B cell (primary cell): ENCODE data around the gene CHD2. TPM values are rescaled to one million over a fixed set of nuclear protein-coding genes. Genes with fewer than 3 reads are reported as not detected.
A peak's percentile ranks its signal among the peaks of the same experiment; 100 is the strongest.

Experiments used
- ATAC-seq: fragments of 200-7000 bp; cut with Tn5 transposase; one replicate; pipeline ENCODE4 v1.10.0; 2021; ENCODE audit warnings: low read depth, mild to moderate bottlenecking, moderate number of reproducible peaks, moderate library complexity
- CTCF ChIA-PET: fragments of 350-600 bp; sonication (Branson Sonifier 250); formaldehyde crosslinking; loops from one replicate; lab custom pipeline; 2021; ENCODE audit warnings: antibody characterized with exemption, inconsistent platforms; lab: Charles Lee
- POLR2A ChIA-PET: fragments of 350-600 bp; sonication (Branson Sonifier 250); formaldehyde crosslinking; loops from one replicate; lab custom pipeline; 2021; ENCODE audit warnings: antibody characterized with exemption; lab: Charles Lee
- DNase-seq: peaks from one replicate; pipeline ENCODE4 v3.0.0; 2013
- H2AFZ ChIP-seq: 2 replicates; pipeline ENCODE4 v1.6.1; 2012; ENCODE audit warnings: mild to moderate bottlenecking, low read depth, low read length; ENCODE audit not compliant: insufficient read depth, poor library complexity, severe bottlenecking
- H3K27ac ChIP-seq, 2 donors: 1 replicate in 1 of 2; 2 replicates in 1 of 2; pipeline ENCODE4 v1.5.1; 2012 to 2013; ENCODE audit warnings: low read length in 2 of 2, mild to moderate bottlenecking in 2 of 2, moderate library complexity in 1 of 2
- H3K27me3 ChIP-seq, 4 experiments: fragments of 200-600 bp in 1 of 4; sonication (generic) in 1 of 4; replicated peaks in 1 of 4; 1 replicate in 2 of 4; 2 replicates in 2 of 4; pipeline versions ENCODE4 v1.6.1 to v1.7.0; 2013 to 2016; ENCODE audit warnings: low read length in 3 of 4, mild to moderate bottlenecking in 2 of 4, mixed read lengths in 1 of 4, moderate library complexity in 1 of 4; ENCODE audit not compliant: insufficient read depth in 4 of 4, control insufficient read depth in 3 of 4; ENCODE audit errors: control extremely low read depth in 1 of 4
- H3K36me3 ChIP-seq, 2 experiments: replicated peaks in 1 of 2; 1 replicate in 1 of 2; 2 replicates in 1 of 2; pipeline versions ENCODE4 v1.6.1 to v1.7.1; 2013; ENCODE audit warnings: low read length in 1 of 2; ENCODE audit not compliant: insufficient read depth in 2 of 2, control insufficient read depth in 1 of 2; ENCODE audit errors: control extremely low read depth in 1 of 2, extremely low read depth in 1 of 2
- H3K4me1 ChIP-seq, 2 donors: fragments of 200-600 bp in 1 of 2; sonication (generic) in 1 of 2; 1 replicate in 1 of 2; 2 replicates in 1 of 2; pipeline versions ENCODE4 v1.5.1 to v1.6.1; 2013 to 2017; ENCODE audit warnings: low read length in 2 of 2; ENCODE audit not compliant: control insufficient read depth in 2 of 2, insufficient read depth in 2 of 2
- H3K4me2 ChIP-seq: replicated peaks from 2 replicates; pipeline ENCODE3; 2012; ENCODE audit warnings: mild to moderate bottlenecking, low read depth, low read length; ENCODE audit not compliant: poor library complexity, severe bottlenecking
- H3K4me3 ChIP-seq, 5 experiments: fragments of 200-600 bp in 1 of 5; sonication (generic) in 1 of 5; 1 replicate in 3 of 5; 2 replicates in 2 of 5; pipeline versions ENCODE4 v1.5.1 to v1.7.0; 2011 to 2016; ENCODE audit warnings: low read length in 4 of 5, mild to moderate bottlenecking in 4 of 5, low read depth in 2 of 5, control low read depth in 1 of 5, moderate library complexity in 1 of 5; ENCODE audit not compliant: insufficient read depth in 1 of 5; ENCODE audit errors: control extremely low read depth in 1 of 5, extremely low read depth in 1 of 5
- H3K79me2 ChIP-seq: fragments of 200-600 bp; sonication (generic); one replicate; pipeline ENCODE4 v1.6.0; 2016; ENCODE audit warnings: low read length; ENCODE audit not compliant: control insufficient read depth, insufficient read depth
- H3K9ac ChIP-seq: fragments of 200-600 bp; sonication (generic); 2 replicates; pipeline ENCODE4 v1.6.1; 2017; ENCODE audit warnings: mild to moderate bottlenecking, low read length, moderate library complexity
- H3K9me3 ChIP-seq, 3 donors: one replicate each; pipeline versions ENCODE4 v1.6.1 to v1.7.1; 2013; ENCODE audit warnings: low read length in 2 of 3; ENCODE audit not compliant: control insufficient read depth in 2 of 3, insufficient read depth in 1 of 3; ENCODE audit errors: control extremely low read depth in 1 of 3
- H4K20me1 ChIP-seq: 2 replicates; pipeline ENCODE4 v1.6.0; 2012; ENCODE audit warnings: mild to moderate bottlenecking, low read length; ENCODE audit not compliant: insufficient read depth, control insufficient read depth, poor library complexity, severe bottlenecking
- H3K27ac Mint-ChIP-seq: one replicate; pipeline ENCODE4 v1.8.0; 2021; ENCODE audit warnings: mixed read lengths
- H3K27me3 Mint-ChIP-seq: one replicate; pipeline ENCODE4 v1.8.0; 2021; ENCODE audit warnings: mixed read lengths
- H3K4me1 Mint-ChIP-seq: one replicate; pipeline ENCODE4 v1.8.0; 2021; ENCODE audit warnings: mixed read lengths
- H3K4me3 Mint-ChIP-seq: one replicate; pipeline ENCODE4 v1.8.0; 2021; ENCODE audit warnings: mixed read lengths
- H3K9me3 Mint-ChIP-seq: one replicate; pipeline ENCODE4 v1.8.0; 2022; ENCODE audit warnings: mixed read lengths; ENCODE audit not compliant: insufficient read depth
- EZH2 ChIP-seq: IDR thresholded peaks from 2 replicates; pipeline ENCODE4 v1.6.1; 2012; ENCODE audit warnings: borderline replicate concordance, low read depth, mild to moderate bottlenecking, moderate library complexity, low read length; ENCODE audit not compliant: insufficient read depth, poor library complexity, severe bottlenecking
- WGBS: methylation state at CpG from one replicate; pipeline ENCODE4 v1.1.5; 2013; ENCODE audit warnings: missing lambda C conversion rate; ENCODE audit not compliant: insufficient coverage; 5-methylcytosine and 5-hydroxymethylcytosine counted together
- intact Hi-C: fragments of 100-400 bp; cut with micrococcal nuclease; formaldehyde crosslinking; loops from one replicate; pipeline ENCODE4 v1.10.0; 2022
- polyA minus RNA-seq: library from RNA; depleted of rRNA, polyadenylated mRNA; stranded (reverse); fragments of >200 nt; gene quantifications from 2 replicates; pipeline ENCODE4 v1.2.3, GENCODE V29; 2012
- polyA plus RNA-seq: library from polyadenylated mRNA; depleted of rRNA; stranded (reverse); fragments of >200 nt; gene quantifications from 2 replicates; pipeline ENCODE4 v1.2.3, GENCODE V29; 2012
- total RNA-seq, 2 donors: library from RNA; stranded (reverse); fragments of 120-200 nt in 1 of 2; gene quantifications; 1 replicate in 1 of 2; 2 replicates in 1 of 2; pipeline versions ENCODE4 v1.2.3 to v1.2.4, GENCODE V29; 2013 to 2022
- TF ChIP-seq, protein P1 (sequence below): fragments of 200-600 bp; IDR thresholded peaks from one replicate; pipeline ENCODE4 v1.8.0; 2022; ENCODE audit warnings: antibody characterized with exemption, mild to moderate bottlenecking

CHD2 gene
- total RNA-seq (353 and 446 TPM in 2 replicates), polyA plus RNA-seq (86.9 and 132 TPM in 2 replicates), polyA minus RNA-seq (159 and 241 TPM in 2 replicates)
- 295 TPM for total RNA-seq (2013)

DNA sequence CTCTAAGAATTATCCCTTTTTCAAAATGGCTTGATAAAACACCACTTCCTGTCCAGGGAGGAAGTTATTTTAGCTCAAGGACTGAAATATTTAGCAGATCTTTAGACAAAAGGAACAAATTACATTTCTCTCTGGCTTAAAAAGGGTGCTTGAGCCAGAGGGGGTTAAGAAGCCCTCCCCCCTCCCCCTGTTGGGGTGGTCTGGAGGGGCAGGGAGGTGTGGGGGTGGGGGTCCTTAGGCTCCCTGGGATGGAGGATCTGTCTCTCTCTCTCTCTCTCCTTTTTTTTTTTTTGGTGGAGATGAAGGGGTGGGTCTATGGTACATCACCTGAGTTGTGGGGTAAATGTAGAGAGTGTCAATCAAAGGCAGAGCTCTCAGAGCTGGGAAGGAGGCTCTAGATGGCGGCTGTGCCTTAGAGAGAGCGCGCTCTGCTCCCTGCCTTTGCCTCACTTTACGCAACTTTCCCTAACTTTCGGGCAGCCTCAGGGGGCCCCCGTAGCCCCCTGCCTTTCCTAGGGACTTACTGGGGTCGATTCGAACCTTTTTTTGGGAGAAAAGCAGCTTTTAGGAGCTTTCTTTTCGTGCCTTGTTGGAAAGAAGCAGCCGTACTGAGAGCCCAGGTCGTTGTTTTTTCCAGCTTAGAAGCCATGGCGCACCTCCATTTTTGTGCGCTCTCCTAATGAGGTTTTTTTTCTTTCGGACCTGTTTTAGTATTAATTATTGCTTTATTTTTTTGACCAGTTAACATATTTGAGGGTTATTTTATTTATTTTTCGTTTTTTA lies at the start of gene CHD2:
Gene CHD2, plus strand, starts transcription at position 377 of the 783 bp plus-strand sequence. CDS start 914 bp downstream, outside the sequence.
- Histone ChIP-seq H3K4me2 (peak within 1 kb of the TSS; percentile 86), H3K9me3 (no peaks in the 10 kb centered on the region), H3K36me3 (peaks cover 2 to 24% of the 10 kb centered on the region in 2 experiments), H3K9ac (peak within 1 kb of the TSS; percentile 95), H3K27ac (peak within 1 kb of the TSS; percentile 95), H2AFZ (peak within 1 kb of the TSS; percentile 66), H3K79me2 (peaks cover 96% of the 10 kb centered on the region), H3K4me3 (peak within 1 kb of the TSS; percentile 62 to 100 (median 85)), H4K20me1 (no peaks in the 10 kb centered on the region), H3K27me3 (no peaks in the 10 kb centered on the region), H3K4me1 (peaks cover 12 to 40% of the 10 kb centered on the region in 2 donors)
- H3K4me1 Mint-ChIP-seq = peaks cover 49% of the 10 kb centered on the region
- H3K27ac Mint-ChIP-seq = peak within 1 kb of the TSS; percentile 100
- H3K4me3 Mint-ChIP-seq = peak within 1 kb of the TSS; percentile 99
- POLR2A ChIA-PET = interaction anchor here (0.6 to 11.6 kb wide), 18 partner anchors 8 to 1968 kb away, joined by 3 to 164 read pairs (median 6); partner anchors contain the start of gene HDDC3
- DNase-seq (peak; percentile 91), ATAC-seq (peak; percentile 60)
- peaks cover 7% of the 10 kb centered on the region for H3K9me3 Mint-ChIP-seq
- WGBS = 0% methylated on average over 10 of the region's 15 CpGs
- TF ChIP-seq, protein P1, sequence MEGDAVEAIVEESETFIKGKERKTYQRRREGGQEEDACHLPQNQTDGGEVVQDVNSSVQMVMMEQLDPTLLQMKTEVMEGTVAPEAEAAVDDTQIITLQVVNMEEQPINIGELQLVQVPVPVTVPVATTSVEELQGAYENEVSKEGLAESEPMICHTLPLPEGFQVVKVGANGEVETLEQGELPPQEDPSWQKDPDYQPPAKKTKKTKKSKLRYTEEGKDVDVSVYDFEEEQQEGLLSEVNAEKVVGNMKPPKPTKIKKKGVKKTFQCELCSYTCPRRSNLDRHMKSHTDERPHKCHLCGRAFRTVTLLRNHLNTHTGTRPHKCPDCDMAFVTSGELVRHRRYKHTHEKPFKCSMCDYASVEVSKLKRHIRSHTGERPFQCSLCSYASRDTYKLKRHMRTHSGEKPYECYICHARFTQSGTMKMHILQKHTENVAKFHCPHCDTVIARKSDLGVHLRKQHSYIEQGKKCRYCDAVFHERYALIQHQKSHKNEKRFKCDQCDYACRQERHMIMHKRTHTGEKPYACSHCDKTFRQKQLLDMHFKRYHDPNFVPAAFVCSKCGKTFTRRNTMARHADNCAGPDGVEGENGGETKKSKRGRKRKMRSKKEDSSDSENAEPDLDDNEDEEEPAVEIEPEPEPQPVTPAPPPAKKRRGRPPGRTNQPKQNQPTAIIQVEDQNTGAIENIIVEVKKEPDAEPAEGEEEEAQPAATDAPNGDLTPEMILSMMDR = no peak
- TF ChIP-seq EZH2 = no peak
- no peaks in the 10 kb centered on the region for H3K27me3 Mint-ChIP-seq
- CTCF ChIA-PET = interaction anchor here (0.7 to 10.3 kb wide), 16 partner anchors 8 to 103 kb away, joined by 3 to 146 read pairs (median 8); no protein-coding TSS in a partner anchor
- intact Hi-C loops = loop anchor here (1.0 to 2.0 kb wide), 4 partner anchors 15 to 91 kb away; no protein-coding TSS in a partner anchor
